DMS114 treated with DMSO at 0.1 percent for 48 hours (cell line): ENCODE data around the gene TUBB1.
"Not testable (repeated sequence)": the region's sequence is repeated elsewhere in the genome, so short reads cannot be mapped to it uniquely, and the experiment has no call there.

Experiments
- DNase-seq: peaks from one replicate; lab custom pipeline; 2025; ENCODE audit not compliant: unreplicated experiment; lab: John Stamatoyannopoulos, UW

Gene TUBB1

DNA sequence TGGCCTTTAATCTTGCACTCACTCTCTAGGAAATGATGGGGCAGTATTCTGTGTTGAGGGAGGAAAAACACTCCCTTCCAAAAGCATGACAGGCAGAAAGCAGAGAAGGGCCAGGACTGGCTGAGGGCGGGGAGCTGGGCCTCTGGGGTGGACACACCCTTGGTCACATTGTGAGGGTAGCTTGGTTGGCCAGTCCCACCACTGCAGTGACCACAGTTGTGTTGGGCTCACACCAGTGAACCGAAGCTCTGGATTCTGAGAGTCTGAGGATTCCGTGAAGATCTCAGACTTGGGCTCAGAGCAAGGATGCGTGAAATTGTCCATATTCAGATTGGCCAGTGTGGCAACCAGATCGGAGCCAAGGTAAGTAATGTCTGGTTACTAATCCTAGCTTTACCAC lies at the start of gene TUBB1:
TUBB1 (plus strand) TSS at position 213 of the 400 bp plus-strand sequence; CDS start at position 307, 94 bp downstream.
- DNase-seq: no peak

DNA sequence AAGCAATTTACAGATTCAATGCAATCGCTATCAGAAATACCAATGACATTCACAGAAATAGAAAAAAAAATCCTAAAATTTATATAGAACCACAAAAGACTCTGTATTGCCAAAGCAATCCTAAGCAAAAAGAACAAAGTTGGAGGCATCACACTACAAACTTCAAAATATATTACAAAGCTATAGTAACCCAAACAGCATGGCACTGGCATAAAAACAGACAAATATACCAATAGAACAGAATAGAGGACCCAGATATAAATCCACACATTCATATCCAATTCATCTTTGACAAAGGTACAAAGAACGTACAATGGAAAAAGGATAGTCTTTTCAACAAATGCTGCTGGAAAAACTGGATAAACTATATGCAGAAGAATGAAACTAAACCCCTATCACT lies 49.8 kb upstream of the TUBB1 start:
- DNase-seq: no peak

DNA sequence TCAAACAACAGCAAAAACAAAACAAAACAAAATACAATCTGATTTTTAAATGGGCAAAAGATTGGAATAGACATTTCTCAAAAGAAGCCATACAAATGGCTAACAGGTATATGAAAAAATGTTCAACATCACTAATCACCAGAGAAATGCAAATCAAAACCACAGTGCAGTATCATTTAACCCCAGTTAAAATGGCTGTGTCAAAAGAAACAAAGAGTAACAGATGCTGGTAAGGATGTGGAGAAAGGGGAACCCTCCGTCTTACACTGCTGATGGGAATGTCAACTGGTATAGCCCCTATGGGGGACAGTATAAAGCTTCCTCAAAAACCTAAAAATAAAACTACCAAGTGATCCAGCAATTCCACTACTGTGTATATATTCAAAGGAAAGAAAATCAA lies 49.1 kb upstream of the TUBB1 start:
- no peak for DNase-seq

DNA sequence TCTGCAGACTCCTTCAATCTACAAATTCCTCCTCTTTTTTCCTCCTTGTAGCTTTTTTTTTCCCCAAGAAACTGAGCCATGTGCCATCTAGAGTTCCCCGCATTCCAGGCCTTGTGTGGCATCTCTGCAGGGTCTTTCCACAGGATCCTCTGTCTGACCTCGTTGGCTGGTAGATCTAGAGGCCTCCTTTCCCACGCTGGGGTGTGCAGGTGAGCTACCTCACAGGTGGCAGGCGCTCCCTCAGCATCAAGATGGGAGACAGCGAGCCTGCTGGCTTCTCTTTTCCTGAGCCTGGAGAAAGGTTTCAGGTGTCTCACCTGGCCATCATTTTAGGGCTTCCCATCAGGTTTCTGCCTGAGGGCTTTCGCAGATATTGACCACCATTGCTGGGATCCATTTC lies 47.8 kb upstream of the TUBB1 start:
- no peak for DNase-seq

DNA sequence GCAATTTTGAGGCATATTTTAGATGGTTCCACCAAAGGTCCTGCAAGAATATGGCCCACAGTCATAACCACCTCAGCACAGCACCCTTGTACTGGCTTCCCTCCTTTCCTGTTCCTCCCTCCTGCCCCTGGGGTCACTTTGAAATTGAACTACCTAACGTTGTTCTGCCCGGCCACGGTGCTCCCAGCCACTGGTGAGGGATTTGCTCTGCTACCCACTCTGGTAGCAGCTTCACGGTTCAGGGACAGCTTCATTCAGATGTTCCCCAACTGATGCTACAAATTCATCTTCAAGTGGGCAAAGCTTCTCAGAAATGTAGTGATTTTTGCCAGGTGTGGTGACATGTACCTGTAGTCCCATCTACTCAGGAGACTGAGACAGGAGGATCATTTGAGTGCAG lies 46.0 kb upstream of the TUBB1 start:
- DNase-seq: no peak

DNA sequence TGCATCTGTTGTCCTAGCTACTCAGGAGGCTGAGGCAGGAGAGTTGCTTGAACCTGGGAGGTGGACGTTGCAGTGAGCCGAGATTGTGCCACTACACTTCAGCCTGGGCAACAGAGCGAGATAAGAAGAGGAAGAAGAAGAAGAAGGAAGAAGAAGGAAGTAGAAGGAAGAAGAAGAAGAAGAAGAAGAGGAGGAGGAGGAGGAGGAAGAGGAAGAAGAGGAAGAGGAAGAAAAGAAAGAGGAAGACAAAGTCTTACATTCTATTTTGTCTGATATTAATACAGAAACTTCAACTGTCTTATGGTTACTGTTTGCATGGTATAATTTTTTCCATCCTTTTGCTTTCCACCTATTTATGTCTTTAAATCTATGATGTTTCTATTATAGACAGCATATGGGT lies 45.4 kb upstream of the TUBB1 start:
- DNase-seq: no peak

DNA sequence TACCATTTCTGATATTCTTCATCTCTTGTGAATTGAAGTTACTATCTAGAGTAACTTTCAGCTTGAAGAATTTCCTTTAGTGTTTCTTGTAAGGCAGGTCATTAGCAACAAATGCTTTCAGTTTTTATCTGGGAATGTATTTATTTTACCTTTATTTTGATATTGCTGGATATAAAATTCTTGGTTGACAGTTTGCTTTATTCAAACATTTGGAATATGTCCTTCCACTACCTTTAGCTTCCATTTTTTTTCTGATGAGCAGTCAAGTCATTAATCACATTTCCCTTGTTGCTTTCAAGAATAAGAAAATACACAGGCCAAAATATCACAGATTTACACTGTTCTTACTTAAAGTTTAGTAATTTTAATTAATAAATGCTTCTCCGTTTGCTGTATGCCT lies 43.9 kb upstream of the TUBB1 start:
- no peak for DNase-seq

DNA sequence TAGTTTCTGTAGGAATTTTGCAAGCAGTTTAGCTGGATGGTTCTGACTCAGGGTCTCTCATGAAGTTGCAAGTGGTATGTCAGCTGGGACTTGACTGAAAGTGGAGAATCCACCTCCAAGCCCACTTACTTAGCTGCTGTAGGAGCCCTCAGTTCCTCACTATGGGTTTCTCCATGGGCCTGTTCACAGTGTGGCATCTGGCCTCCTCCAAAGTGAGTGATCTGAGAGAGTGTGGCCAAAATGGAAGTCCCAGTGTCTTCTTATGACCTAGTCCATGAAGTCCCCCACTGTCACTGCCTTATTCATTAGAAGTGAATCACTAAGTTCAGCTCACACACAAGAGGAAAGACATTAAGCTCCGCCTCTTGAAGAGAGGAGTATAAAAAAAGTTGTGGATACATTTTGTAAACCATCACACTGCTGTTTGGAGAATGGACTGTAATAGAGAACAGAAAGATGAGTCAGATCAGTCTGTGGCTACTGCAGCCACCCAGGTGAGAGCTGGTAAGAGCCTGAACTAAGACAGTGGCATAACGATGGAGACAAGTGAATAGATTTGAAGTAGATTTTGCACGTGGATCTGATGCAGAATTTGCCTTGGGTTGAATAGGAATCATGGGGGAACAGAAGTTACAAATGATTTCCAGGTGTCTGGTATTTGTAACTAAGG lies 43.0 kb upstream of the TUBB1 start:
- DNase-seq: no peak

DNA sequence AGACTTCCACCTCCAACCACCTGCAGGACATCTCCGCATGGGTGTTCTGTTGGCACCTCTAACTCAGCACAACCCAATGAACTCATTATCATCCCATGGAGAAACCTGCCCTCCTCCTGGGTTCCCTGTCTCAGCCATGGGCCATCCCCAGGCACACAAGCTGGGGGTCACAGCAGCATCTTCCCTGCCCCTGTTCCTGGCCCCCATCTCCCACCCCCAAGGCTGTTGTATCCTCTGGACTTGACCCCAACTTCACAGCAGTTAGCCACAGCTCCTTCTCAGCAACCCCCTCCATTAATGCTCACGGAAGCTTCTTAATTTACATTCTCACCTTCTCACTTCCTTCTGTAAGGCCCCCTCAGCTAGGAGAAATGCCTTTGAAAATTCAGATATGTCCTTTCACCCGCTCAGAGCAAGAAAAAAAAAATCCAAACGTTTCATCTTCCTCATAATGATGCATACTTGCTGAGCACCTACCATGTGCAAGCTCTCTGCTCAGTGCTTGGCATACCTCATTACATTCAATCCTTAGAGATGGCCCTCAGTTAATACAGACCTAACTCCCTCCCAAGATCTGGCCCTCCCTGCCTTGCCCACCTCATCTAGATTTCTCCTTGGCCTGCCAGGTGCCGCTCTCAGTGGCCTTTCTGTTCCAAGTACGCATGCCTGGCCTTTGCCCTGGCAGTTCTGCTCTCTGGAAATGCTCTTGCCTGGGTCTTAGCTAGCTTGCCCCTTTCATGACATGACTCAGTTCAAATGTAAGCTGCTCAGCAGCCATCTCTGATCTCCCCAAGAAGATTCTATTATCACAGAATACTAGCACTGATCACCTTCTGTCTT lies 40.7 kb upstream of the TUBB1 start:
- no peak for DNase-seq

DNA sequence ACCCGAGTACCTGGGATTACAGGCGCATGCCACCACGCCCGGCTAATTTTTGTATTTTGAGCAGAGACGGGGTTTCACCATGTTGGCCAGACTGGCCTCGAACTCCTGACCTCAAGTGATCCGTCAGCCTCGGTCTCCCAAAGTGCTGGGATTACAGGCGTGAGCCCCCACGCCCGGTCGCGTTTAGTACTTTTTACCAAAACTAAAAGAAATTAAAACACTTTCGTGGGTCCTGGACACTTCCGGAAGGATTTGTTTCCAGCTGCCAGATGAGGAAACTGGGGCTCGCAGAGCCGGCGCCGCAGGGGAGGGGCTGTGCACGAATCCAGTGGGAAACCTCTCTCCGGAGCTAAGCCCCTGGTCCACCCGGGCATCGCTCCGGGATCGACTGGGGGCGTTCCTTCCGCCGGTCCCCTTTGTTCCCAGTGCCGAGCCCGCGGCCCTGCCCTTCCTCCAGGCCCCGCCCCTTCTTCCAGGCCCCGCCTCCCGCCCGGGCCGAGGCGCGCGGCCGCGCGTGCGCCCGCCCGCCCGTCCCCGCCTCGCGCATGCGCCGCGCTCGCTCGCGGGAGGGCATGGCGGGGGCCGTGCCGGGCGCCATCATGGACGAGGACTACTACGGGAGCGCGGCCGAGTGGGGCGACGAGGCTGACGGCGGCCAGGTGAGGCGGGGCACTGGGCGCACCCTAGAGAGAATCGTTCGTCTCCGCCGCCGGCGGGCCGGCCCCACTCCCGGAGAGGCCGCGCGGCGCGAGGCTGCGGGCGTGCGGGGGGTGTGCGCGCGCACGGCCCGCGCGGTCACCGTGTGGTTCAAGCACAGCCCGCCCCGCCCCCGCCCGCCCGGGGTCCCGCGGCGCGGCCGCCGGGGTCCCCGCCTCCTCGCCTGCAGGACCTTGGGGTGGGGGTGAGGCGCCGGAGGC lies 38.3 kb upstream of the TUBB1 start, which contains the start of gene NELFCD:
NELFCD (plus strand) TSS at position 546 of the 917 bp plus-strand sequence; CDS start at position 600, 54 bp downstream.
- peak; percentile 56 for DNase-seq

DNA sequence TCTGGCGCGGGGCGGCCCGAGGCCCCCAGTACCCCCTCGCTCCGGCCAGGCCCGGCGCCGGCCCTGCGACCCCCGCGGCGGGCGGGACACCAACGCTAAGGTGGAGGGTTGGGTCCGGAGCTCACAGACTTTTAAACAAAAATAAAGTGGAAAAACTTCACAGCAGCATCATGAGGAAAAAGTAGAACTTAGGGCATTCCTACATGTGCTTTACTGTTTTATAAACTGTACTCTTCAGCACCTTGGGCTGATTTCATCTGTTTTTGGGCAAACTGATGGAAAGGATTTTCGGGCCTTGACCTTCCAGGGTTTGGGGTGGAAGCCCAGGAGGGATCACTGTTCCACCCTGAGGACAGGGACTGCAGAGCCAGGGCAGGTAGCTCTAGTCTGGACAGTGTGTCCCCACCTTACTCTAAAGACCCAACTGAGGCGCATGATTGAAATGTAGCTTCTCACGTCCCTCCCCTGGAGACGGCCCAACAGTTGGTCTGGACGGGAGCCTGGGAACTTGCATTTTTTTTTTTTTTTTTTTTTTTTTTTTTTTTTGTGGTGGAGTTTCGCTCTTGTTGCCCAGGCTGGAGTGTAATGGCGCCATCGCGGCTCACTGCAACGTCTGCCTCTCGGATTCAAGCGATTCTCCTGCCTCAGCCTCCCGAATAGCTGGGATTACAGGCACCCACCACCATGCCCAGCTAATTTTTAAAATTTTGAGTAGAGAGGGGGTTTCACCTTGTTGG lies 37.4 kb upstream of the TUBB1 start:
- DNase-seq: no peak

DNA sequence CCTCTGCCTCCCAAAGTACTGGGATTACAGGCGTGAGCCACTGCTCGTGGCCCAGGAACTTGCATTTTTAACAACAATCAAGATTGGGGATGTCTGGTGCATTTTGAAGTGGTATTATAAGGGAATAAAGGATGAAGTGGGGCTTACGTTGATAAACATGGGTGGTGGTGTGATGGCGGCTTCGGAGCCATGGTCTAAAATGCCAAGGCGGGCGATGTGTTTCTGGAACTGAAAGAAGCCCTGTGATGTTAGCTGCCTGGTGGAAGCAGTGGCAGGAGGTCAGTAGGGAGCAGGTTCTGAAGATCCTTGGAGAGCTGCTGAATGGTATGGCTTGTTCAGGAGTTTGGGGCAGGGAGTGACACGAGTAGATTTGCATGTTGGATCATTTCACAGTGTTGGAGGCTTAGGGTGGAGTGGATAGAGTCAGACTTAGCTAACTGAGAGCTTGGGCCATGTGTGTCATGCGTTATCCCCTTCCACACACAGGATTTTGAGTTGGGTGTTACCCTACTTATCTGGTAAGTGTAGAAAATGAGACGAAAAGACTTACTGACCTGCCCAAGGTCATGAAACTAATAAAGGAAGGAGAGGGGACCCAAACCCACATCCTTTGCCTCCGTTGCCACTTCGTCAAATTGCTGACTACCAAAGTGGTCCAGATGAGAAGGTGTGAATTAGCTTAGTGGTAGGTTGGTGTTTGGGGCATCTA lies 36.7 kb upstream of the TUBB1 start:
- DNase-seq: no peak

DNA sequence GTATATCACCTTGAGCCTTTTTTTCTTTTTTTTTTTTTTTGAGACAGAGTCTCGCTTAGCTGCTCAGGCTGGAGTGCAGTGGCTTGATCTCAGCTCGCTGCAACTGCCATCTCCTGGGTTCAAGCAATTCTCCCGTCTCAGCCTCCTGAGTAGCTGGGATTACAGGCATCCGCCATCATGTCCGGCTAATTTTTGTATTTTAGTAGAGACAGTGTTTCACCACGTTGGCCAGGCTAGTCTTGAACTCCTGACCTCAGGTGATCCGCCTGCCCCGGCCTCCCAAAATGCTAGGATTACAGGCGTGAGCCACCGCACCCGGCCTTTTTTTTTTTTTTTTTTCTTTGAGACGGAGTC lies 36.1 kb upstream of the TUBB1 start:
- not testable (repeated sequence) for DNase-seq

DNA sequence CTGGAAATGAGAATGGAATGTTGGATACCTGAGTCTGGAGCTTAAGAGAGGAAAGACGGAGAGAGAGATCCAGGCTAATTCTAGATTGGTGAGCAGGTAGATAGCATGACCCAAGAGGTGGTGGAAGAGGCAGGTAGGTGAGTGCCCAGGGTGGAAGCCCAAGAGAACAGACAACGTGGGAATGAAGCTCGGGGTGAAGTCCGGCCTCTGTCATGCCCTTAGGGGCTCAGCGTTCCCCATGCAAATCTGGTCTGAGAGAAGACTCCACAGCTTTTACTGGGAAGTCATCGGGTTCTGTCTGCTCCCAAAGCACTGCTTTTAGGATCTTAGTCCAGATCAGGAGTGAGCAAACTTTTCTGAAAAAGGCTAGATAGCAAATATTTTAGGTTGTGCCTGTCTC lies 34.5 kb upstream of the TUBB1 start:
- DNase-seq: no peak

DNA sequence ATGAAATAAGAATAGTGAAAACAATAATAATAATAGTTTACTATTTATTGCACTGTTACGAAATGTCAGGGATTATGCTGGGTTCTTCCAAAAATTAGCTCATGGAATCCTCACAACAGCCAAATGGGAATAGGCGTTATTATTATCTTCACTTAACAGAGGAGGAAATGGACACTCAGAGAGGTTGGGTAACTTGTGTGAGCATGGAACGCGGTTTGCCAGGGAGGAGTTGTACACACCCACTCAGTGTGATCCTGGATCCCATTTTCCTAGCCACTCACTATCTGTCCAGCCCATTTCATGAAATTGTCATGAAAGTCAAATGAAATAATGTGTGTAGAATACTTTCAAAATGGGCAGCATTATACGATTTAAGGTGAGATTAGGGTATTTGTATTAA lies 33.6 kb upstream of the TUBB1 start:
- no peak for DNase-seq

DNA sequence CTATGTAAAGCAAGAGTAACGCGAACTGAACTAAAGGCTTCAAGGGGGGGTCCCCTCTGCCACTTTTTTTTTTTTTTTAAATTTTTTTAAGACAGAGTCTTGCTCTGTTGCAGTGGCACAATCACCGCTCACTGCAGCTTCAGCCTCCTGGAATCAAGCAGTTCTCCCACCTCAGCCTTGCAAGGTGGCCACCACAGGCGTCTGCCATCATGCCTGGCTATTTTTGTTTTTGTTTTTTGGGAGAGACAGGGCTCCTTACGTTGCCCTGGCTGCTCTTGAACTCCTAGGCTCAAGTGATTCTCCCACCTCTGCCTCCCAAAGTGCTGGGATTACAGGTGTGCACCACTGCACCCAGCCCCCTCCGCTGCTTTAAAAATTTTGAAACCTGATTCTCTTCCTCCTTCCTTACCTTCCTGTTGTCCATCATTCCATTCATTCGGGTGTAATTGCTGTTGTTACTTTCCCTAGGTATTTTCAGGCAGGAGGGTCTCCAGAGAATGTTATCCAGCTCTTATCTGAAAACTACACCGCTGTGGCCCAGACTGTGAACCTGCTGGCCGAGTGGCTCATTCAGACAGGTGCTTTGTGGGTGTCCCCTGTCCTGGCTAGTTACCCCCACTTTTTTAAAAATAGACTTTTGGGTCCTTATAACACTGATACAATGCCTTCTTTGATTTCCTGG lies 32.8 kb upstream of the TUBB1 start:
- no peak for DNase-seq

DNA sequence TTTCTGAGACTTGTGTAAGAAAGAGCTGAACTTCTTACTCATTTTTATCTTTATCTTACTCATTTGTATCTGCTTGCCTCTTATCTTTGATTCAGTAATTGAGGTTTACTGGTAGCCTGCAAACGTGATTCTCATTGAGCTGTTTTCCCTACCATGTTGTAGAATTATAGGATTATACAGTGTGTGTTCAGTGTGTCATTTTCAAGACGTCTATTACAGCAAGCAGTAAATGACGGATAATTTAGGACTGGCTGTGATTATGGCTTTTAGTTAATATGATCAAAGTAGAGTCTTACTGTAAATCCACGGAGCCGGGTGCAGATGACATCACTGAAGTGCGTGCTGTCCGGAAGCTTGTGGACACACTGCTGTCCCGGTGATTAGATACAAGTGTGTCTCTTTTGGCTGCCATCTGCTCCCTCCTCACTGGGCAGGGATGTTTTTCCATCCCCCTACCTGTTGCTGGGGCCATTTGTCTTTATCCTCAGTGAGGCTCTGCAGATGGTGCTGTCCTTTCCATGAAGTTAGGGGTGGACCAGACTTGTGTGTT lies 32.2 kb upstream of the TUBB1 start:
- no peak for DNase-seq

DNA sequence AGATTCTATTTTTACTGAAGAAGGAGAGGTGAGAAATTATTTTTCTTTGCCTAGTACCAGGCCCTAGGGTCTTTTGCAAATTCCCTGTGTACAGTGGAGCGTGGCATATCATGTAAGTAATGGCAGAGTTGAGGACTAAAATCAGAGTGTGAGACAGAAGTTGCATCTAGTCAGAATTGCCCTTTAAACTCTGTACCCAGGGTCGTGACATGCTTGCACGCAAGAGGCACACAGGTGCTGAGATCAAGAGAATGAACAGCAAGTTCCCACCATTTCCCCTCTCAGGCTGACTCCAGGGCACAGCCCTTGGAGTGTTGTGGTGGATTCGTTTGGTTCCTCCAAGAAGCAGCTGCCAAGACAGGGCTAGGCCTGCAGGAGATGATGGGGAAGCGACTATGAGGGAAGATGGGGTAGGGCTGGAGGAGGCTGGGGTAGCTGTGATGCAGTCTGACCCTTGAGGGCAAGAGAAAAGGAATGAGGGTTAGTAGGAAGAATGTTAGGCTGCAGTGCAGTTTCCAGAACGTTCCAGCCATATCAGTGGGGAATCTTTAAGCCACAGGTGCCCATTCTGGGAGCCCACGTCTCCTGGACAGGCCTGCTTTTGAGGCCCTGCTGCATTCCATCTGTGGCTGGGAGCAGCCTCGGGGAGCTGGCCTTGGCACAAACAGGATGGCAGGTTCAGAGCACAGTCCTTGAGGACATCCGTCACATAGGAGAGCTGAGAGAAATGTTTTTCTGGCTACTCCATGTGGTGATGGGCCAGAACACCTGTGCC lies 31.3 kb upstream of the TUBB1 start:
- DNase-seq: no peak

DNA sequence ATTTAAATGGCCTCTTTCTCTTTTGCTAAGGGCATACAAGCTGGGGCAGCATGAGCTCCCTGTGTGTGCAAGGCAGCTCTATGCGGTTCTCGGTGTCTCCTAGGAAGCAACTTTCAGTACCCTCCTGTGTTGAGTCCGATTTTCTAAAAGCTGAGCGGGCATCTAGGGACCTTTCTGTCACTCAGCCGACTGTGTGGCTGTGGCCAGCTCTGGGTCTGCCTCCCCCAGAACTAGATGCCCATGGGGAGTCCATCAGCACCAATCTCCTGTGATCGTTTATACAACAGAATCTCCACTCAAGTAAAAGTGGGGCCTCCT lies 30.7 kb upstream of the TUBB1 start:
- no peak for DNase-seq
